Left ventricle myocardium superior (tissue), 1 donor: ENCODE measurements around the gene LDHAL6A. TPM values are rescaled to one million over a fixed set of nuclear protein-coding genes. Genes with fewer than 3 reads are reported as not detected.
A peak's percentile ranks its signal among the peaks of the same experiment; 100 is the strongest.
"Not testable (repeated sequence)": the region's sequence is repeated elsewhere in the genome, so short reads cannot be mapped to it uniquely, and the experiment has no call there.

Source experiments
- ATAC-seq: fragments of 200-7000 bp; cut with Tn5 transposase; one replicate; pipeline ENCODE4 v1.9.1; 2020; ENCODE audit warnings: mild to moderate bottlenecking, moderate library complexity
- DNase-seq: peaks from one replicate; pipeline ENCODE4 v3.0.0-alpha.2; 2020
- intact Hi-C: fragments of 100-400 bp; cut with micrococcal nuclease; formaldehyde crosslinking; loops from one replicate; pipeline ENCODE4 v1.11.0; 2022
- long read RNA-seq: library from polyadenylated mRNA; unstranded; transcript quantifications from one replicate; pipeline ENCODE4 v2.0.0, GENCODE V29; 2021
- total RNA-seq: library from RNA; stranded (reverse); fragmentation: NEBNext Ultra II Directional; extraction: Animal tissue kit (Norgen Biotek cat#: 25700); gene quantifications from one replicate; pipeline ENCODE4 v1.2.1, GENCODE V29; 2021
- donor health status: DM: no; HTN: yes; CAD: no; lungs with severe emphysema.

Gene LDHAL6A
- total RNA-seq = not detected
- long read RNA-seq = 0 reads

DNA sequence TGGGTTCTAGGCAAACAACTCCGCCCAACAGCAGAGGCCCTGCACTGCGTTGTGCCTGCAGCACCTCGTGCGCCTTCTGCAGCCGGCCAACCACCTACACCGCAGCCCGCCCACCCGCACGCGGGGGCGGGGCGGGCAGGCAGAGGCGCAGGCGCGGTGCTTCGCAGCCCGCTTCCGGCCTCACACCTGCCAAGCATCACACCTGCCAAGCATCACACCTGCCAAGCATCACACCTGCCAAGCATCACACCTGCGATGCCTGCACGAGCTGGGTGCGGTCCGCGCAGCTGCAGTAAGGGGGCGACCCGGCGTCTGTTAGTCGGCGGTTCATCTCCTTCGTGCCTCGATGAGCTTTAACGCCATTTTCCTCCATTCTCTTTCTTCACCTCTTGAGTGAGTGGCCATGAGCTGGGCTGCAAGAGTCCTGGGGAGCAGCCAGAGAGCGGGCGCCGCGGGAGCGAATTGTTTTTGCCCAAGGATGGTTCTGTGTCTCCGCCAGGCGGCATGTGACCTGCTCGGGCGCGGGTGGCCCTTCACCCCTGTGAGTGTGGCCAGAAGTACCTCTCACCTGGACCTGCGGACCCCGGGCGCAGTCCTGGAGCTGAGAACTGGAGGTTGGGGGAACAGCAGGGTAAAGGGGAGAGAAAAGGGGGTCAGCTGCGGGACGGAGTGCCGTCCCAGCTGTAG, at the start of gene LDHAL6A:
Gene LDHAL6A, plus strand, starts transcription at position 171 of the 687 bp plus-strand sequence. CDS start 825 bp downstream, outside the sequence.
- DNase-seq (no peak), ATAC-seq (no peak)
- intact Hi-C loops = no loop called here

DNA sequence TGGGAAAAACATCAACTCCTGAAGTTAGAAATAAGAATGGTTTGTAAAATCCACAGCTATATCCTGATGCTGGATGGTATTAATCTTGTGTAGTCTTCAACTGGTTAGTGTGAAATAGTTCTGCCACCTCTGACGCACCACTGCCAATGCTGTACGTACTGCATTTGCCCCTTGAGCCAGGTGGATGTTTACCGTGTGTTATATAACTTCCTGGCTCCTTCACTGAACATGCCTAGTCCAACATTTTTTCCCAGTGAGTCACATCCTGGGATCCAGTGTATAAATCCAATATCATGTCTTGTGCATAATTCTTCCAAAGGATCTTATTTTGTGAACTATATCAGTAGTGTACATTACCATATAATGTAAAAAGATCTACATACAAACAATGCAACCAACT, 48.3 kb upstream of the LDHAL6A start:
- ATAC-seq, intact Hi-C loops, DNase-seq: not testable (repeated sequence)

DNA sequence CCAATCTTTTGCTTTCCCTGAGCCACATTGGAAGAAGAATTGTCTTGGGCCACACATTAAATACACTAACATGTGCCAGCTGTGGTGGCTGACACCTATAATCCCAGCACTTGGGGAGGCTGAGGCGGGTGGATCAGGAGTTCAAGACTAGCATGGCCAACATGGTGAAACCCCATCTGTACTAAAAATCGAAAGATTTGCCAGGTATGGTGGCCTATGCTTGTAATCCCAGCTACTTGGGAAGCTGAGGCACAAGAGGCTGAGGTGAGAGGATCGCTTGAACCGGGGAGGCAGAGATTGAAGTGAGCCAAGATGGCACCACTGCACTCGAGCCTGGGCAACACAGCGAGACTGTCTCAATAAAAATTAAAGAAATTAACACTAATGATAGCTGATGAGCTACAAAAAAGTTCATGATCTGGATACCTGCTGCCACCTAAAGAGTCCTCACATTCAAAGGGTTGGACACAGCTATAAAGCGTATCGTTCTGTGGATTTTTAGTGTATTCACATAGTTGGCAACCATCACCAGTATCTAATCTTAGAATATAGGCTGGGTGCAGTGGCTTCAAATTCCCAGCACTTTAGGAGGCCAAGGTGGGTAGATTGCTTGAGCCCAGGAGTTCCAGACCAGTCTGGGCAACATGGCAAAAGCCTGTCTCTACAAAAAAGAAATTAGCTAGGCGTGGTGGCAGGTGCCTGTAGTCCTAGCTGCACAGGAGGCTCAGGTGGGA, 46.9 kb upstream of the LDHAL6A start:
- ATAC-seq = peak; percentile 13
- no peak for DNase-seq
- intact Hi-C loops = no loop called here

DNA sequence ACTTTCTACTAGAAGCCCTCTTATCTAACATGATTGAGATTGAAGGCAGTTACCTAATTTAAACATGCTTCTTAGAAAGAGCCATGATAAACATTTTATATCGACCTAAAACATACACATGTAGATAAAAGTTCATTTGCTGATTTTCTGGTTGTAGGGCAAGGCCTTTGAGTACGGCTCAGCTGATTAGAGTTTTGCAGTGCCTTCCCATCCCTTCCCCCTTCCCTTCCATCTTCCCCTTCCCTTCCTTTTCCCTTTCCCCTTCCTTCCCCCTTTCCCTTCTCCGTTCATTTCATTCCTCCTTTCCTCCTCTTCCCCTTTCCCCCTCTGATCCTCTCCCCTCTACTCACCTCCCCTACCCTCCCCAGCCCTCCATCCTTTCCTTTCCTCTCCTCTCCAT, 39.2 kb upstream of the LDHAL6A start:
- ATAC-seq (no peak), DNase-seq (no peak)
- intact Hi-C loops = no loop called here

GRCh38 chr11:18419040-18419439, 36.6 kb upstream of the LDHAL6A start:
- no peak for ATAC-seq
- DNase-seq = no peak
- intact Hi-C loops = no loop called here

- intact Hi-C loops = no loop called here
- DNase-seq (no peak), ATAC-seq (no peak)
Measured at GRCh38 chr11:18420067-18420466, 35.6 kb upstream of the LDHAL6A start.

- no peak for ATAC-seq
Measured at GRCh38 chr11:18427240-18427639, 28.4 kb upstream of the LDHAL6A start.

GRCh38 chr11:18429332-18429731, 26.3 kb upstream of the LDHAL6A start:
- no peak for DNase-seq
- no peak for ATAC-seq
- intact Hi-C loops = no loop called here

More at GRCh38 chr11:18427240-18427639, 28.4 kb upstream of the LDHAL6A start:
- DNase-seq = no peak
- intact Hi-C loops = no loop called here

DNA sequence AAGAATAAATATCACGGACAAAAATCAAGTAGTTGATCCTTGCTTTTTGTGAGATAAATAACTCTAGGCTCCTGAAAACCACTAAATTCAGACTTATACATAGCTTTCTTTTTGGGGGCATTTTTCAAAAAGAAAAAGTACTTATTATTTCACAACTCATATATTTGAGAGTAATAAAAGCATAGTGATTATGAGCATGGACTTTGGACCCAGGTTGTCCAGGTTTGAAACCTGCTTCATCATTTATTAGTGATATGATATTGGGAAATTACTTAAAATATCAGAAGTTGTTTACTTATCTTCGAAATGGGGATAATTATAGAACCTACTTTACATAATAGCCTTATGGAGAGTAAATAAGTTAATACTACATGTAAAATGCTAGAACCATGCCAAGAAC, 17.0 kb upstream of the LDHAL6A start:
- DNase-seq (no peak), ATAC-seq (no peak)
- intact Hi-C loops = no loop called here

DNA sequence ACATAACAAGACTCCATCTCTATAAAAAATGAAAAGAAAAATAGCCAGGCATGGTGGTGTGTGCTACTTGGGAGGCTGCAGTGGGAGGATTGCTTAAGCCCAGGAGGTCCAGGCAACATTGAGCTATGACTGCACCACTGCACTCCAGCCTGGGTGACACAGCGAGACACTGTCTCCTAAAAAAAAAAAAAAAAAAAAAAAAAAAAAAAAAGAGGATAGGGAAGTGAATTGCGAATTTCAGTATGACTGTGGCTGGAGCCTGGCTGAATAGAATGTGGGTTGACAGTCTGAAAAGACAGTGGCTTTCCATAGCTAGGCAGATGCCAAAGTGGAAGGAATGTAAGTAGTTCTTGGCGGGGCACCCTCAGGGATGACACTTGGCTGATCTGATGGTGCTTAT, 6.4 kb upstream of the LDHAL6A start:
- DNase-seq (no peak), ATAC-seq (no peak)
- intact Hi-C loops = no loop called here

- intact Hi-C loops = no loop called here
- no peak for ATAC-seq
- DNase-seq = no peak
Measured at GRCh38 chr11:18452927-18453326, 2.7 kb upstream of the LDHAL6A start.

DNA sequence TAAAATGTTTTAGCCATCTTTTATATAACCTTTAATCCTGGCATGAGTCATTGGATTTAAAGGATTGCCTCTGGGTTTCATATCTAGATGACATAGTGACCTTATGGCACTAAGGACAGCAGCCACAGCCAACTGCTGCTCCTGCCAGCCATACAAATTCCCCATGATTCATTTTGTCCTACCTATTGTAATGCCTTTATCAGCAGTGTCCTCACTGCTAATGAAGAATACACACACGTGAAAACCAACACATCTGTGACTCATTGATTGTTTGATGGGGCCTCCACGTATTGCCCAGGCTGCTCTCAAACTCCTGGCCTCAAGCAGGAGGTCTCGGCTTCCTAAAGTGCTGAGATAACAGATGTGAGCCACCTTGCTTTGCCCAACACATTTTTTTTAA, 1.8 kb downstream of the LDHAL6A start:
- ATAC-seq (no peak), DNase-seq (no peak)
- intact Hi-C loops = no loop called here

DNA sequence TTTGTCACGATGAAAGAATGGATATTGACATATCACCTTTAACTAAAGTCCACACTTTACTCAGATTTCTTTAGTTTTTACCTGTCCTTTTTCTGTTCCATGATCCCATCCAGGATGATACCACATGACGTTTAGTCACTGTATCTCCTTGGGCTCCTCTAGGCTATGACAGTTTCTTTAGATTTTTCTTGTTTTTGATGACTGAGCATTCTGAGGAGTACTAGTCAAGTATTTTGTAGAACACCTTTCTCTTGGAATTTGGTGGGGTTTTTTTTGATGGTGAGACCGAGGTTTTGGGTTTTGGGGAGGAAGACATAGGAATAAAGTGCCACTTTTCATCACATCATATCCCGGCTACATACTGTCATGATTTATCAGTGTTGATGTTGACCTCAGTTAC, 4.0 kb downstream of the LDHAL6A start:
- ATAC-seq (no peak), DNase-seq (no peak)

GRCh38 chr11:18461909-18462308, 6.3 kb downstream of the LDHAL6A start:
- intact Hi-C loops = no loop called here
- DNase-seq = no peak
- no peak for ATAC-seq

More for the DNA sequence above, 4.0 kb downstream of the LDHAL6A start:
- intact Hi-C loops = no loop called here

DNA sequence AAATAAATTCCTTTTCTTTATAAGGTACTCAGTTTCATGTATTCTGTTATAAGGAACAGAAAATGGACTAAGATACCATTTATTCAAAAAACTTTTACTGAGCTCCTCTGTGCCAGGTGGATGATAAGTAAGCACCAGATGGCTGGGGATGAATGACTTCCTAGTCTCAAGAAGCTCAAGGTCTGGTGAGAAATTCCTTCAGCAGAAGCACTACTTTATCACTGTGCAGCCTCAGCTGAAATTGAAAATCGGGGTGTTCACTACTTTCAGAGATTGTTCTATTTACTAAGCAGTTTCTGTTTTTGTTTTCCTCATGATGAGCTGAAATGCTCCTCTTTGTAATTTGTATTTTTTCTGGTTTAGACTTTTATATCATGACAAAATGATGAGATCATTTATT, 7.8 kb downstream of the LDHAL6A start:
- intact Hi-C loops = no loop called here
- ATAC-seq (no peak), DNase-seq (no peak)

GRCh38 chr11:18466402-18466801, 10.7 kb downstream of the LDHAL6A start:
- DNase-seq (no peak), ATAC-seq (no peak)
- intact Hi-C loops = no loop called here

DNA sequence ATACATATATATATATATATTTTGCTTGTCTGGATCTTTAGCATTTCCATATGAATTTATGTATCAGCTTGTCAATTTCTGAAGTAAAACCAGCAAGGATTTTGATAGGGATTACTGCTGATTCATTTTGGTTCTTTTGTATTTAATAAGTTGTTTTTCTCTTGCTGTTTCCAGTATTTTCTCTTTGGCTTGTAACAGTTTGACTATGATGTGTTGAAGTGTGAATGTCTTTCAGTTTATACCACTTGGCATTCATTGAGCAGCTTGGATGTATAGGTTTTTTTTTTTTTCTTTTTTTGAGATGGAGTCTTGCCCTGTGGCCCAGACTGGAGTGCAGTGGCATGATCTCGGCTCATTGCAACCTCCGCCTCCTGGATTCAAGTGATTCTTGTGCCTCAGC, 12.4 kb downstream of the LDHAL6A start:
- ATAC-seq (no peak), DNase-seq (no peak)
- intact Hi-C loops = no loop called here

DNA sequence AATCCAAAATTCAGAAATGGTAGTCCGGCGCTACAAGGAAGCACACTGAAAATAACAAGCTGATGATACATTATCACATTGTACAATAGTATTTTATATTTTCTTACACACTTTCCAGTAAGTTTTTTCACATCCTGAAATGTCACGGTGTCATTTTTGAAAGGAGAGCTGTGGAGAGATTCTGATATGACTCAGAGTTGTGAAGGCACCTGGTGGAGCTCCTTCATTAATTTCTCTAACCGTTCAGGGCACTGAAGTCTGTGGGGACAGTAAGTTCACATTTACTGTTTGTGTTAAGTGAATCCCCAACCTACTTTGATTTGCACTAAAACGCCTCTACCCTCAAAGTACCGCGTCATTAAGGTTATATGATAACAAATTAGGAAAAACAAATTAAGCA, 13.3 kb downstream of the LDHAL6A start:
- DNase-seq (no peak), ATAC-seq (no peak)
- intact Hi-C loops = no loop called here

DNA sequence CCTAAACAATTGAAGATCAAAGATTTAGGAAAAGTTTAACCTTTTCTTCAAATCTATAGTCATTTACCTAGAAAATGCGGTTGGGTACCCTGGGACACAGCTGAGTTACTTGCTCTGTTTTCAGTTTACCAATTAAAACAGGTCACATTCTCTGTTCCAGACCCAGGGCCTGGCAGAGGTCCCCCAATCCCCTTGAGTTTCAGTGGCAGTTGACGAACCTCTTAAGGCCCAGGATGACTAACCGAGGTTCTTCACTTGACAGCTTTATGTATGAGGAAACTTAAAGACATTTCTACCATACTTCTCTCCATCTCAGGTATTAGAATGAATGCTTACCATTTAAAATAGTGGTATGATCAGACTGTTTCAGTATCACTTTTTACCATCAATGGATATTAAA, 16.3 kb downstream of the LDHAL6A start:
- ATAC-seq (no peak), DNase-seq (no peak)
- intact Hi-C loops = no loop called here

GRCh38 chr11:18472587-18472986, 16.9 kb downstream of the LDHAL6A start:
- ATAC-seq (no peak), DNase-seq (no peak)
- intact Hi-C loops = no loop called here

- no peak for ATAC-seq
- DNase-seq = no peak
- intact Hi-C loops = no loop called here
Measured at GRCh38 chr11:18479063-18479462, 23.4 kb downstream of the LDHAL6A start.
